Upper lobe of left lung (tissue), 4 donors: ENCODE results near the gene HSD17B11.

Source experiments
- EP300 ChIP-seq, 4 donors: sonication (generic); formaldehyde crosslinking; IDR thresholded peaks; one replicate each; pipeline ENCODE4 v1.5.1; 2017; ENCODE audit warnings: antibody characterized with exemption in 4 of 4, control low read depth in 2 of 4
- POLR2A ChIP-seq, 4 donors: fragments of 450-650 bp; IDR thresholded peaks; one replicate each; pipeline ENCODE4 v1.5.1; 2016 to 2017; ENCODE audit warnings: antibody characterized with exemption in 4 of 4, mild to moderate bottlenecking in 2 of 4
- TF ChIP-seq, protein P1 (sequence below), 6 experiments: fragments of 450-650 bp in 4 of 6; fragments of 200-600 bp in 2 of 6; sonication (generic) in 2 of 6; IDR thresholded peaks; one replicate each; pipeline ENCODE4 v1.5.1; 2016 to 2019; ENCODE audit warnings: antibody characterized with exemption in 6 of 6

DNA sequence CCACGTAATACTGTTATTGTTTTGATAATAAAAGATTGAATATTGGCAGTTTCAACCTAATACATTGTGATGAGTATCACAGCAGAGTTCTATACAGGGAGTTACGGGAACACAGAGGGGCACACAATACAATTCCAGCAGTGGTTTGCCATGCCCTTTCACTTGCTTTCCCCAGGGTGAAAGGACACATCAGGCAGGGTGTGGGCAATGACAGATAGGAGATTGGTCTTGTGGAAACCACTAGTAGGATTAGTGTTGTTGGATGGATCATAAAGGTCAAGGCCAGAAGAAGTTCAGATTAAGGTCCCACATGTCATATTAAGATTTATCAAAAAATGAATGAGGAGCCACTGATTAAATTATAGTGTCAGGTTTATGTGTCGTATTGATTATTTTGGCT, 8.1 kb downstream of the HSD17B11 start:
- TF ChIP-seq, protein P1, sequence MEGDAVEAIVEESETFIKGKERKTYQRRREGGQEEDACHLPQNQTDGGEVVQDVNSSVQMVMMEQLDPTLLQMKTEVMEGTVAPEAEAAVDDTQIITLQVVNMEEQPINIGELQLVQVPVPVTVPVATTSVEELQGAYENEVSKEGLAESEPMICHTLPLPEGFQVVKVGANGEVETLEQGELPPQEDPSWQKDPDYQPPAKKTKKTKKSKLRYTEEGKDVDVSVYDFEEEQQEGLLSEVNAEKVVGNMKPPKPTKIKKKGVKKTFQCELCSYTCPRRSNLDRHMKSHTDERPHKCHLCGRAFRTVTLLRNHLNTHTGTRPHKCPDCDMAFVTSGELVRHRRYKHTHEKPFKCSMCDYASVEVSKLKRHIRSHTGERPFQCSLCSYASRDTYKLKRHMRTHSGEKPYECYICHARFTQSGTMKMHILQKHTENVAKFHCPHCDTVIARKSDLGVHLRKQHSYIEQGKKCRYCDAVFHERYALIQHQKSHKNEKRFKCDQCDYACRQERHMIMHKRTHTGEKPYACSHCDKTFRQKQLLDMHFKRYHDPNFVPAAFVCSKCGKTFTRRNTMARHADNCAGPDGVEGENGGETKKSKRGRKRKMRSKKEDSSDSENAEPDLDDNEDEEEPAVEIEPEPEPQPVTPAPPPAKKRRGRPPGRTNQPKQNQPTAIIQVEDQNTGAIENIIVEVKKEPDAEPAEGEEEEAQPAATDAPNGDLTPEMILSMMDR (IDR thresholded peaks at IDR 0.05) = no peak
- TF ChIP-seq EP300 (IDR thresholded peaks at IDR 0.05) (no peak), POLR2A (IDR thresholded peaks at IDR 0.05) (no peak)
